ENCODE data around the gene PHTF2. TPM values are rescaled to one million over a fixed set of nuclear protein-coding genes. Genes with fewer than 3 reads are reported as not detected.

The PHTF2 gene
- total RNA-seq, 1 donor from 2014 or later, result 4.2 TPM

DNA sequence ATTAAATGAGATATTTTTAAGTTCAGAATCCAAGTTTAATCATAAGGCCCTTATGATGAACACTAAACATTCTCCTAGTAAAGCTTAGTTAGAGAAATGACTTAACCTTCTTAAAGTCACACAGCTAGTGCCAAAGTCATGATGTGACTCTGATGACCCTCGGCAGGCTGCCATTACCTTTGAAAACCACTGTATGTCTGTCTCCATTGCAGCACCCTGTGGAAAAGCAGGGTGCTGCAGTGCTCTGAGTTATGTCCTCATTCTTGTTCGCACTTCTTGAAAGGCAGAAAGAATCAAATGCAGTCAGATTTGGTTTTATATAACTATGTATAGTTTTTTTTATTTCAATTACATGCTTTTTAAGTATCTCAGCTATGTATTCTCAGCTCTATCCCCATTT lies 105.0 kb downstream of the PHTF2 start:
- no peak for FAIRE-seq
- no peaks in the 10 kb centered on the region for H3K36me3 ChIP-seq (ENCODE audit: control insufficient read depth, insufficient read depth, low read length)
- no peaks in the 10 kb centered on the region for H3K27me3 ChIP-seq (ENCODE audit: control insufficient read depth, insufficient read depth, low read length)
- no peak overlapping the region for H3K4me3 ChIP-seq (ENCODE audit: low read depth, low read length)
- TF ChIP-seq CTCF (IDR thresholded peaks at IDR 0.05; ENCODE audit: insufficient read depth, low read length, severe bottlenecking), result peak; percentile 34
- DNase-seq (ENCODE audit: low read depth), result peak; percentile 10

GRCh38 chr7:77904252-77904651 lies 105.7 kb downstream of the PHTF2 start:
- H3K4me3 ChIP-seq (ENCODE audit: low read depth, low read length), result no peak overlapping the region
- FAIRE-seq, result no peak
- TF ChIP-seq CTCF (IDR thresholded peaks at IDR 0.05; ENCODE audit: insufficient read depth, low read length, severe bottlenecking), result no peak
- no peaks in the 10 kb centered on the region for H3K27me3 ChIP-seq (ENCODE audit: control insufficient read depth, insufficient read depth, low read length)
- H3K36me3 ChIP-seq (ENCODE audit: control insufficient read depth, insufficient read depth, low read length), result no peaks in the 10 kb centered on the region
- DNase-seq (ENCODE audit: low read depth), result peak; percentile 13

DNA sequence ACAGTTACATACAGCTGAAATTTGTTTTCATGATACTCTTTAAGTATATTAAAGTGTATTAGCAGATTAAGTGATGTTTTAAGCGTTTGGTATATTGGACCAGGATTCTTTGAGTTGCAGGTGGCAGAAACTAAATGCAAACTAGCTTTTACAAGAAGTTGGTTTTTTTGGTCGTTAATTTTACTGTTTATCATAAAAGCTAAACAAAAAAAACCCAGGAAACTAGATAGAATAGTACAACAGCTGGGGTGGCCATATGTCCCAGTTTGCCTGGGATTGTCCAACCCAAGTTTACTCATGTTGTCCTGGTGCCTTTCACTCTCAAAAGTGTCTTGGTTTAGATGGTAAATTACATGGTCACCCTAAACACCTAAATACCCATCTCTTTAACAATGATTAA lies 108.7 kb downstream of the PHTF2 start:
- TF ChIP-seq CTCF (IDR thresholded peaks at IDR 0.05; ENCODE audit: insufficient read depth, low read length, severe bottlenecking), result no peak
- FAIRE-seq, result no peak
- no peak for DNase-seq (ENCODE audit: low read depth)
- Histone ChIP-seq H3K36me3 (ENCODE audit: control insufficient read depth, insufficient read depth, low read length) (no peaks in the 10 kb centered on the region), H3K4me3 (ENCODE audit: low read depth, low read length) (no peak overlapping the region), H3K27me3 (ENCODE audit: control insufficient read depth, insufficient read depth, low read length) (no peaks in the 10 kb centered on the region)

DNA sequence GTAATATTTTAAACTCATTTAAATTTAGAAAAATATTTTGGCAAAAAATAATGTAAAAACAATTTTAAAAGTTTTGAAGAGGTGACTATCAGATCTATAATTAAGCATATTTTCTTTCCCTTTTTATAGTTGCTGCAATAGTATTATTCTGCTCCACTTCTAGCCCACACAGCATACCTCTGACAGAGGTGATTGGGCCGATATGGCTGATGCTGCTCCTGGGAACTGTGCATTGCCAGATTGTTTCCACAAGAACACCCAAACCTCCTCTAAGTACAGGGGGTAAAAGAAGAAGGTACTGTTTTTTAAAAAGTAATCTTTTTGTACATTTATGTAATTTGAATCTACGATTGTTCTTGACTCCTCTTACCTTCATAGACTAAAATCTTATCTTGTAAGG lies 110.1 kb downstream of the PHTF2 start:
- H3K27me3 ChIP-seq (ENCODE audit: control insufficient read depth, insufficient read depth, low read length), result no peaks in the 10 kb centered on the region
- DNase-seq (ENCODE audit: low read depth) (no peak), FAIRE-seq (no peak)
- no peak overlapping the region for H3K4me3 ChIP-seq (ENCODE audit: low read depth, low read length)
- H3K36me3 ChIP-seq (ENCODE audit: control insufficient read depth, insufficient read depth, low read length), result no peaks in the 10 kb centered on the region
- TF ChIP-seq CTCF (IDR thresholded peaks at IDR 0.05; ENCODE audit: insufficient read depth, low read length, severe bottlenecking), result no peak

GRCh38 chr7:77910124-77910523 lies 111.6 kb downstream of the PHTF2 start:
- no peaks in the 10 kb centered on the region for H3K27me3 ChIP-seq (ENCODE audit: control insufficient read depth, insufficient read depth, low read length)
- no peak for FAIRE-seq
- no peak for DNase-seq (ENCODE audit: low read depth)
- H3K4me3 ChIP-seq (ENCODE audit: low read depth, low read length), result no peak overlapping the region
- TF ChIP-seq CTCF (IDR thresholded peaks at IDR 0.05; ENCODE audit: insufficient read depth, low read length, severe bottlenecking), result no peak
- H3K36me3 ChIP-seq (ENCODE audit: control insufficient read depth, insufficient read depth, low read length), result no peaks in the 10 kb centered on the region

GRCh38 chr7:77912293-77912692 lies 113.7 kb downstream of the PHTF2 start:
- Histone ChIP-seq H3K4me3 (ENCODE audit: low read depth, low read length) (no peak overlapping the region), H3K36me3 (ENCODE audit: control insufficient read depth, insufficient read depth, low read length) (no peaks in the 10 kb centered on the region), H3K27me3 (ENCODE audit: control insufficient read depth, insufficient read depth, low read length) (no peaks in the 10 kb centered on the region)
- TF ChIP-seq CTCF (IDR thresholded peaks at IDR 0.05; ENCODE audit: insufficient read depth, low read length, severe bottlenecking), result no peak
- DNase-seq (ENCODE audit: low read depth), result no peak
- FAIRE-seq, result no peak

All from bronchial epithelial cell (primary cell).